ENCODE measurements around the gene AKAP8L. TPM values are rescaled to one million over a fixed set of nuclear protein-coding genes. Genes with fewer than 3 reads are reported as not detected.

The AKAP8L gene
- total RNA-seq, 4 donors from 2014 or later, result 52.8 to 87.8 (median 69.4) TPM

- intact Hi-C loops (cut with DNase I), result no loop called here
- no peaks in the 10 kb centered on the region for H3K27me3 ChIP-seq
- H3K4me3 ChIP-seq, result no peak overlapping the region
- H3K9me3 ChIP-seq, result peaks cover 0 to 6% (median 2%) of the 10 kb centered on the region in 4 donors
- H3K36me3 ChIP-seq, result peaks cover 47 to 77% (median 75%) of the 10 kb centered on the region in 4 donors
- H3K27ac ChIP-seq (replicated peaks in 1 of 4), result no peak overlapping the region
- DNase-seq (ENCODE audit: extremely low spot score), result no peak
- TF ChIP-seq EP300 (IDR thresholded peaks at IDR 0.05), result no peak
- peaks cover 30 to 44% (median 37%) of the 10 kb centered on the region in 4 donors for H3K4me1 ChIP-seq
- WGBS, result 92% methylated on average over 9 of the region's 25 CpGs
Observed at GRCh38 chr19:15427350-15427700, 8.5 kb upstream of the AKAP8L start.

GRCh38 chr19:15426485-15427349, 7.9 kb upstream of the AKAP8L start:
- no peak for DNase-seq (ENCODE audit: extremely low spot score)
- Histone ChIP-seq H3K4me1 (peaks cover 27 to 41% (median 36%) of the 10 kb centered on the region in 4 donors), H3K27me3 (no peaks in the 10 kb centered on the region), H3K9me3 (peaks cover 0 to 6% (median 2%) of the 10 kb centered on the region in 4 donors), H3K4me3 (no peak overlapping the region), H3K27ac (replicated peaks in 1 of 4) (no peak overlapping the region), H3K36me3 (peaks cover 50 to 83% (median 79%) of the 10 kb centered on the region in 4 donors)
- 63% methylated on average over 5 of the region's 16 CpGs for WGBS
- intact Hi-C loops (cut with DNase I), result no loop called here
- TF ChIP-seq POLR2A (IDR thresholded peaks at IDR 0.05; ENCODE audit: low read depth) (no peak), CTCF (IDR thresholded peaks at IDR 0.05) (no peak), POLR2AphosphoS5 (IDR thresholded peaks at IDR 0.05) (no peak), EP300 (IDR thresholded peaks at IDR 0.05) (no peak)

GRCh38 chr19:15425321-15425950, 6.6 kb upstream of the AKAP8L start:
- no peak overlapping the region for H3K4me3 ChIP-seq

GRCh38 chr19:15424692-15425272, 6.0 kb upstream of the AKAP8L start:
- H3K27me3 ChIP-seq, result no peaks in the 10 kb centered on the region
- peaks cover 10 to 23% (median 20%) of the 10 kb centered on the region in 4 donors for H3K4me1 ChIP-seq
- no peak overlapping the region for H3K27ac ChIP-seq (replicated peaks in 1 of 4)
- H3K4me3 ChIP-seq, result no peak overlapping the region
- H3K36me3 ChIP-seq, result peaks cover 47 to 82% (median 77%) of the 10 kb centered on the region in 4 donors
- no peak for TF ChIP-seq POLR2A (IDR thresholded peaks at IDR 0.05; ENCODE audit: low read depth)
- TF ChIP-seq CTCF (IDR thresholded peaks at IDR 0.05), result no peak
- TF ChIP-seq POLR2AphosphoS5 (IDR thresholded peaks at IDR 0.05), result no peak
- peaks cover 0 to 6% (median 2%) of the 10 kb centered on the region in 4 donors for H3K9me3 ChIP-seq
- intact Hi-C loops (cut with DNase I), result no loop called here
- WGBS, result 96% methylated on average over 29 of the region's 38 CpGs
- no peak for DNase-seq (ENCODE audit: extremely low spot score)

More at GRCh38 chr19:15425321-15425950, 6.6 kb upstream of the AKAP8L start:
- TF ChIP-seq EP300 (IDR thresholded peaks at IDR 0.05) (no peak), POLR2AphosphoS5 (IDR thresholded peaks at IDR 0.05) (no peak), POLR2A (IDR thresholded peaks at IDR 0.05; ENCODE audit: low read depth) (no peak)
- no peak for DNase-seq (ENCODE audit: extremely low spot score)
- 90% methylated on average over 14 of the region's 36 CpGs for WGBS
- Histone ChIP-seq H3K36me3 (peaks cover 50 to 85% (median 81%) of the 10 kb centered on the region in 4 donors), H3K27ac (replicated peaks in 1 of 4) (no peak overlapping the region), H3K4me1 (peaks cover 15 to 28% (median 24%) of the 10 kb centered on the region in 4 donors), H3K27me3 (no peaks in the 10 kb centered on the region), H3K9me3 (peaks cover 0 to 6% (median 2%) of the 10 kb centered on the region in 4 donors)
- intact Hi-C loops (cut with DNase I), result no loop called here

GRCh38 chr19:15424121-15424520, 5.3 kb upstream of the AKAP8L start:
- H3K27ac ChIP-seq (replicated peaks in 1 of 4), result no peak overlapping the region
- no peak overlapping the region for H3K4me3 ChIP-seq
- H3K27me3 ChIP-seq, result no peaks in the 10 kb centered on the region
- 96% methylated on average over 11 of the region's 13 CpGs for WGBS
- H3K36me3 ChIP-seq, result peaks cover 43 to 76% (median 71%) of the 10 kb centered on the region in 4 donors
- H3K4me1 ChIP-seq, result peaks cover 10 to 22% (median 19%) of the 10 kb centered on the region in 4 donors
- TF ChIP-seq POLR2AphosphoS5 (IDR thresholded peaks at IDR 0.05), result no peak
- no peak for TF ChIP-seq CTCF (IDR thresholded peaks at IDR 0.05)
- TF ChIP-seq POLR2A (IDR thresholded peaks at IDR 0.05; ENCODE audit: low read depth), result no peak
- no peak for TF ChIP-seq EP300 (IDR thresholded peaks at IDR 0.05)
- DNase-seq (ENCODE audit: extremely low spot score), result no peak
- intact Hi-C loops (cut with DNase I), result no loop called here
- H3K9me3 ChIP-seq, result peaks cover 0 to 6% (median 2%) of the 10 kb centered on the region in 4 donors

Measured in esophagus muscularis mucosa (tissue), 4 donors.